ENCODE results near the gene GNG13.
"Not testable (repeated sequence)": the region's sequence is repeated elsewhere in the genome, so short reads cannot be mapped to it uniquely, and the experiment has no call there.

GNG13 gene

GRCh38 chr16:840561-841454 is 40.3 kb upstream of the GNG13 start:
- Histone ChIP-seq H3K27ac (ENCODE audit: low read depth, low read length) (no peak overlapping the region), H4K20me1 (ENCODE audit: control insufficient read depth, insufficient read depth, low read depth, low read length) (no peaks in the 10 kb centered on the region), H3K27me3 (ENCODE audit: control insufficient read depth, low read length) (no peaks in the 10 kb centered on the region), H3K36me3 (ENCODE audit: control insufficient read depth, low read length) (no peaks in the 10 kb centered on the region), H3K79me2 (ENCODE audit: control insufficient read depth, low read length) (no peaks in the 10 kb centered on the region), H3F3A (ENCODE audit: control insufficient read depth, insufficient read depth) (no peaks in the 10 kb centered on the region), H3K9me2 (replicated peaks; ENCODE audit: control insufficient read depth, low read length) (no peaks in the 10 kb centered on the region), H3K9me3 (ENCODE audit: control insufficient read depth, insufficient read depth, low read length) (peaks cover 22% of the 10 kb centered on the region), H3K4me1 (ENCODE audit: control insufficient read depth, low read length) (no peaks in the 10 kb centered on the region), H3K4me2 (ENCODE audit: low read length) (no peak overlapping the region), H3K4me3 (ENCODE audit: low read length) (no peak overlapping the region)
- no peak for TF ChIP-seq EZH2phosphoT487 (IDR thresholded peaks at IDR 0.05; ENCODE audit: borderline replicate concordance, low read length)
- TF ChIP-seq CTCF (IDR thresholded peaks at IDR 0.05; ENCODE audit: low read depth, low read length, poor library complexity, severe bottlenecking), result no peak

GRCh38 chr16:839643-840408 is 39.3 kb upstream of the GNG13 start:
- Histone ChIP-seq H3K4me3 (ENCODE audit: low read length) (no peak overlapping the region), H3K4me1 (ENCODE audit: control insufficient read depth, low read length) (no peaks in the 10 kb centered on the region), H4K20me1 (ENCODE audit: control insufficient read depth, insufficient read depth, low read depth, low read length) (no peaks in the 10 kb centered on the region), H3K27ac (ENCODE audit: low read depth, low read length) (no peak overlapping the region), H3K9me2 (replicated peaks; ENCODE audit: control insufficient read depth, low read length) (no peaks in the 10 kb centered on the region), H3K36me3 (ENCODE audit: control insufficient read depth, low read length) (no peaks in the 10 kb centered on the region), H3K9me3 (ENCODE audit: control insufficient read depth, insufficient read depth, low read length) (peaks cover 26% of the 10 kb centered on the region), H3K27me3 (ENCODE audit: control insufficient read depth, low read length) (no peaks in the 10 kb centered on the region), H3K4me2 (ENCODE audit: low read length) (no peak overlapping the region), H3K79me2 (ENCODE audit: control insufficient read depth, low read length) (no peaks in the 10 kb centered on the region), H3F3A (ENCODE audit: control insufficient read depth, insufficient read depth) (no peaks in the 10 kb centered on the region)
- TF ChIP-seq CTCF (IDR thresholded peaks at IDR 0.05; ENCODE audit: low read depth, low read length, poor library complexity, severe bottlenecking) (no peak), EZH2phosphoT487 (IDR thresholded peaks at IDR 0.05; ENCODE audit: borderline replicate concordance, low read length) (no peak)

GRCh38 chr16:838741-839140 is 38.2 kb upstream of the GNG13 start:
- Histone ChIP-seq H3K27ac (ENCODE audit: low read depth, low read length) (no peak overlapping the region), H3K9me2 (replicated peaks; ENCODE audit: control insufficient read depth, low read length) (no peaks in the 10 kb centered on the region), H3K27me3 (ENCODE audit: control insufficient read depth, low read length) (no peaks in the 10 kb centered on the region), H4K20me1 (ENCODE audit: control insufficient read depth, insufficient read depth, low read depth, low read length) (no peaks in the 10 kb centered on the region), H3K9me3 (ENCODE audit: control insufficient read depth, insufficient read depth, low read length) (peaks cover 26% of the 10 kb centered on the region), H3K36me3 (ENCODE audit: control insufficient read depth, low read length) (no peaks in the 10 kb centered on the region), H3K4me3 (ENCODE audit: low read length) (no peak overlapping the region), H3F3A (ENCODE audit: control insufficient read depth, insufficient read depth) (no peaks in the 10 kb centered on the region), H3K4me2 (ENCODE audit: low read length) (no peak overlapping the region), H3K79me2 (ENCODE audit: control insufficient read depth, low read length) (no peaks in the 10 kb centered on the region), H3K4me1 (ENCODE audit: control insufficient read depth, low read length) (no peaks in the 10 kb centered on the region)
- no peak for TF ChIP-seq CTCF (IDR thresholded peaks at IDR 0.05; ENCODE audit: low read depth, low read length, poor library complexity, severe bottlenecking)
- TF ChIP-seq EZH2phosphoT487 (IDR thresholded peaks at IDR 0.05; ENCODE audit: borderline replicate concordance, low read length), result no peak

GRCh38 chr16:836822-837221 is 36.3 kb upstream of the GNG13 start:
- not testable (repeated sequence) for H3K4me1 ChIP-seq (ENCODE audit: control insufficient read depth, low read length); H3K79me2 ChIP-seq (ENCODE audit: control insufficient read depth, low read length); H3K27me3 ChIP-seq (ENCODE audit: control insufficient read depth, low read length); H3F3A ChIP-seq (ENCODE audit: control insufficient read depth, insufficient read depth); H4K20me1 ChIP-seq (ENCODE audit: control insufficient read depth, insufficient read depth, low read depth, low read length); H3K9me2 ChIP-seq (replicated peaks; ENCODE audit: control insufficient read depth, low read length); H3K27ac ChIP-seq (ENCODE audit: low read depth, low read length); H3K36me3 ChIP-seq (ENCODE audit: control insufficient read depth, low read length); H3K4me2 ChIP-seq (ENCODE audit: low read length); H3K4me3 ChIP-seq (ENCODE audit: low read length)
- H3K9me3 ChIP-seq (ENCODE audit: control insufficient read depth, insufficient read depth, low read length), result peaks cover 26% of the 10 kb centered on the region
